NCI-H460 (cell line): ENCODE data around the gene TRIM17. TPM values are rescaled to one million over a fixed set of nuclear protein-coding genes. Genes with fewer than 3 reads are reported as not detected.

Experiments
- DNase-seq: peaks from one replicate; pipeline ENCODE4 v3.0.0-alpha.2; 2016; ENCODE audit warnings: low read depth; ENCODE audit errors: extremely low read depth
- total RNA-seq: library from RNA; depleted of rRNA; stranded (reverse); fragments of >200 nt; shearing (Covaris generic); gene quantifications from 2 replicates; pipeline ENCODE4 v1.2.3, GENCODE V29; 2014

TRIM17 gene
- total RNA-seq, 1 experiment from 2014 or later = not detected

DNA sequence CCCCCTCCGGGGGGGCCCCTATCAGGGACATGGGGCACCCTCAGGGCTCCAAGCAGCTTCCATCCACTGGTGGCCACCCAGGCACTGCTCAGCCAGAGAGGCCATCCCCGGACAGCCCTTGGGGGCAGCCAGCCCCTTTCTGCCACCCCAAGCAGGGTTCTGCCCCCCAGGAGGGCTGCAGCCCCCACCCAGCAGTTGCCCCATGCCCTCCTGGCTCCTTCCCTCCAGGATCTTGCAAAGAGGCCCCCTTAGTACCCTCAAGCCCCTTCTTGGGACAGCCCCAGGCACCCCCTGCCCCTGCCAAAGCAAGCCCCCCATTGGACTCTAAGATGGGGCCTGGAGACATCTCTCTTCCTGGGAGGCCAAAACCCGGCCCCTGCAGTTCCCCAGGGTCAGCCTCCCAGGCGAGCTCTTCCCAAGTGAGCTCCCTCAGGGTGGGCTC is 44.9 kb downstream of the TRIM17 start:
- no peak for DNase-seq

DNA sequence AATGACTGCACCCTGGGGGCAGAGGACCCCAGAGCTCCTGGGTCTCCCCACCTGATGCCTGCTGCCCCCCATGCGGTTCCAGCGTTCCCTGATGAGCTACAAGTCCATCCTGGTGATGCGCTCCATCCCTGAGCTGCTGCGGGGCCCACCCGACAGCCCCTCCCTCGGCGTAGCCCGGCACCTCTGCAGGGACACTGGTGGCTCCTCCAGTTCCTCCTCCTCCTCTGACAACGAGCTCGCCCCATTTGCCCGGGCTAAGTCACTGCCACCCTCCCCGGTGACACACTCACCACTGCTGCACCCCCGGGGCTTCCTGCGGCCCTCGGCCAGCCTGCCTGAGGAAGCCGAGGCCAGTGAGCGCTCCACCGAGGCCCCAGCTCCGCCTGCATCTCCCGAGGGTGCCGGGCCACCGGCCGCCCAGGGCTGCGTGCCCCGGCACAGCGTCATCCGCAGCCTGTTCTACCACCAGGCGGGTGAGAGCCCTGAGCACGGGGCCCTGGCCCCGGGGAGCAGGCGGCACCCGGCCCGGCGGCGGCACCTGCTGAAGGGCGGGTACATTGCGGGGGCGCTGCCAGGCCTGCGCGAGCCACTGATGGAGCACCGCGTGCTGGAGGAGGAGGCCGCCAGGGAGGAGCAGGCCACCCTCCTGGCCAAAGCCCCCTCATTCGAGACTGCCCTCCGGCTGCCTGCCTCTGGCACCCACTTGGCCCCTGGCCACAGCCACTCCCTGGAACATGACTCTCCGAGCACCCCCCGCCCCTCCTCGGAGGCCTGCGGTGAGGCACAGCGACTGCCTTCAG is 45.5 kb downstream of the TRIM17 start:
- no peak for DNase-seq

DNA sequence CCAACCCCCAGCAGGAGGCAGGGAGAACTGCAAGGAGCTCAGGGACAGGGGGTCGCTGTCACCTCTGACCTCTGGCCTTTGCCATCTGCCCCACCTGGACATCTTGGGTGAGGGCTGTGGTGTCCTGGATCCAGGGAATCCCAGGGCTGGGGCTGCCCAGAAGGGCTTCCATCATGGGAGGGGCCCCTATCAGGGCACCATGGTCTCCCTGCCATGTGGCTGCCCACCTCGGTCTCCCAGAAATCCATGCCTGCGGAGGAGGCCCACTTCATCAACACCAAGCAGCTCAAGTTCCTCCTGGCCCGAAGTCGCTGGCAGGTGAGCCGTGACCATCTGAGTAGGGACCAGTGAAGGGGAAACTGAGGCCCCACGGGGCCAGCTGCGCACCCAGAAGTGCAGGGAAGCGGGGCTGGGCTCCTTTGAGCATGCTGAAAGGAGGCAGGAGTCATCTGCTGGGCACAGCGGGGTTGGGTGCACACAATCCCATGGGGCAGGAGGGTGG is 46.2 kb downstream of the TRIM17 start:
- no peak for DNase-seq

DNA sequence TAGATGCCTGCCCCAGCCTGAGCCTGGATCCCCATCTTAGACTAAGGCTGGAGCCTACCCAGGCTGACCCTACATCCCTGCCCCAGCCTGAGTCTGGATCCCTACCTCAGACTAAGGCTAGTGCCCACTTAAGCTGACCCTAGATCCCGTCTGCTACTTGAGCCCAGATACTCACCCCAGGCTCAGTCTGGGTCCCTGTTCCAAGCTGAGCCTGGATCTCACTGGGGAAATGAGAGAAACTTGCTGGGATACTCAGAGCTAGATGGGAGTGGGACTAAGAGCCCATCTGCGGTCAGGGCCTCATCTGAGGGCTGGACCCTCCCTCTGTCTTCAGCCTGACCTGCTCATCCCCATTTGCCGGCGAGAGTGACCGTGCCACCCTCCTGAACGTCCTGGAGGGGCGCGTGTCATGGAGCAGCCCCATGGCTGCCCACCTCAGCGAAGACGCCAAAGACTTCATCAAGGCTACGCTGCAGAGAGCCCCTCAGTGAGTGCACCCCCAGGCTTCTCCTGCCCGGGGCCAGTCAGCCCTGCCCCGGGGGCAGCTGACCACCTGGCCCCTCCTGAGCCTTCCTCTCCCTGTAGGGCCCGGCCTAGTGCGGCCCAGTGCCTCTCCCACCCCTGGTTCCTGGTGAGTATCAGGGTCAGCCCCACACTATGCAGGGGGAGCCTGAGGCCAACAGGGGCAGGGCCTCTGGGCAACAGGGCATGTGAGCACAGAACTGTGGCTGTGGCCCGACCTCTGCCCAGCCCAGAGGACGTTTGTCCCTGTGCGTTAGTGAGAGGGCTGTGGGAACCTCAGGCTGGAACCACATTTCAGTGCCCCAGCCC is 46.8 kb downstream of the TRIM17 start:
- no peak for DNase-seq

DNA sequence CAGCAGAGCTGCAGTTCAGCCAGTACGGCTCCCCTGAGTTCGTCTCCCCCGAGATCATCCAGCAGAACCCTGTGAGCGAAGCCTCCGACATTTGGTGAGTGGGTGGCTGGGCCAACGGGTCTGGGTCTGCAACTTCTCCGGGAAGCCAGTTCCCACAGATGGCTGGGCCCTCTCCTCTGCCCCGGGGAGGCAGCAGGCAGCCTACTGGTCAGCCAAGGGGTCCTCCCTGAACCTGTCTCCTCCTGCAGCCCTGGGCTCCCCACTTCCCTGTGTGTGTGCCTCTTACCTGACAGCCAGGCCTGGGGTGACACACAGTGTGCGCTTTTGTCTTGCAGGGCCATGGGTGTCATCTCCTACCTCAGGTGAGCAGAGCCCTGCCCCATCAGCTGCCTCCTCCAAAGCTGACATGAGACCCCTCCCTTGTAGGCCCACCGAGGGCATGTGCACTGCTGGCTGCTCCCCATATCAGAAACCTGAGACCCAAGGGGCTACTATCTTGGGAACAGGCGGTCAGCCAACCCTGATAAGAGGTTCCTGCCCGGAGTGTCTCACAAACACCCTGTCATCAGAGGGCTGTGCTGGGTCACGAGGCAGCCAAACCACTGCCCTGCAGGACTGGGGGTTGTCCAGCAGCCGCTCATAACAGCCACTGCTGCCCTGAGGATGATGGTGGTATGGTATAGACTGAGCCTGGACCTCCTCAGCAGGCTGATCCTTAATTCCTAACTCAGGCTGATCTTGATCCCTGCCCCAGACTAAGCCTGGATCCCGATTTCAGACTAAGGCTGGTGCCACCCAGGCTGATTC is 47.7 kb downstream of the TRIM17 start:
- no peak for DNase-seq

DNA sequence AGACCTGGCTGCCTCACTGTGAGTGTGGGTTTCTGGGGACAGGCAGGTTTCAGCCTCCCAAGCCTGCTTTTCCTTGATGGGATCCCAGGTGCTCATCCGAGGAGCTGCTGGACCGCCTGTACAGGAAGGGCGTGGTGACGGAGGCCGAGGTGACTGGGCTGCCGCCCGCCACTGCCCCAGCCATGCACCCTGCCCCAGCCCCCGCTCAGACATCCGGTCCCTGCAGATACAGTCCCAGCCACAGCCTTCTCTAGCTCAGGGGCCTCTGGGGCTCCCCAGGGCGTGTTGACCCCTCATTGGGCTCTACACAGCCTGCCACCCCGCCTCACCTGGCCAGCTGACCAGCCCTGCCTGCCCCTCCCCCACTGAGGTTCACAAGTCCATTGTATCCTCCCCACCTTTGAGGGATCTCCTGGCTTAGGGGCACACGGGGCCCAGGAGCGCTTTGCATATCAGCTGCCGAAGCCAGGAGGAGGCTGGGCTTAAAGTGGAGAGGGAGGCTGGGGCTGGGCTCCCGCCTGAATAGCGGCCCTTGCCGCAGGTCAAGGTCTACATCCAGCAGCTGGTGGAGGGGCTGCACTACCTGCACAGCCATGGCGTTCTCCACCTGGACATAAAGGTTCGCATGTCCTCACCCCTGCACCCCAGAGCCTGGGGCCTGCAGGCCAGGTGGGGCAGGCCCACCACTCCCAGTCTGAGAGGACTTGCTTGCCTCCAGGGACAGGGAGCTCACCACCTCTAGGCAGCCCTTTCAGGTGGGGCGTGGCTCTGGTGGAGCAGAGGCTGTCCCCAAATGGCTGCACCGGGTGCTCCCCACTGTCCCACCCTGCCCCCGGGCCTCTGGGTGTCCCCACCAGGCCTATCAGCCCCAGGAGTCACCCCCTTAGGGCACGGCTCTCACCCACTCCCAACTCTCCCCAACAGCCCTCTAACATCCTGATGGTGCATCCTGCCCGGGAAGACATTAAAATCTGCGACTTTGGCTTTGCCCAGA is 48.6 kb downstream of the TRIM17 start:
- no peak for DNase-seq

DNA sequence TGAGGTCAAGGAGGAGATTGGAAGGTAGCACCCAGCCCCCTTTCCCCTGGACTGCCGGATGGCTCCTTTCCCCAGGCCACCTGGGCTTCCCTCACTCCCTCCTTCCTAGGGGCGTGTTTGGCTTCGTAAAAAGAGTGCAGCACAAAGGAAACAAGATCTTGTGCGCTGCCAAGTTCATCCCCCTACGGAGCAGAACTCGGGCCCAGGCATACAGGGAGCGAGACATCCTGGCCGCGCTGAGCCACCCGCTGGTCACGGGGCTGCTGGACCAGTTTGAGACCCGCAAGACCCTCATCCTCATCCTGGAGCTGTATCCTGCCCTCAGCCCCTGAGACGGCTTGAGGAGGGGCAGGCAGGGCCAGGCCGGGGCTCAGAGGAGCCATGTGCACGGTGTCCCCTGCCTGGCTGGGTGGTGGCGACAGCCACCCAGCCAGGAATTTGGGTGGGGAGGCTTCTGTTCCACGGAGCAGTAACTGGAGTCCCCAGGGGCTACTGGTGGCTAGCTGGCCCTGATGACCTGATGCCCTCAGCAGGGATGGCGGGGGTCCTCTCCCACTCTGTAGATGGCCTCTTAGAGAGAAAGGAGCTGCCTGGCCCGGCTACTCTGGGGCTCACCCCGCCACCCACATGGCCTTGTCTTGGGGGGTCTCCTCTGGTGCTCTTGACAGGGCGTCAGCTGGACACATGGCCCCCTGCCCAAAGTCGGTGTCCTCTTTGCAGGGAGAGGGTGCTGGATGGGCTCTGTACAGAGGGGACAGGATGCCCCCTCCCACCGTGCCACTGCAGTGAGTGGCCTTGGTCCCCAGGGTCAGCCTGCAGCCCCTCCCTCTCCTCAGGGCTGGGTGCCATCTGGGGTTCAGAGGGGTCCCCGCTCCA is 49.6 kb downstream of the TRIM17 start:
- no peak for DNase-seq

DNA sequence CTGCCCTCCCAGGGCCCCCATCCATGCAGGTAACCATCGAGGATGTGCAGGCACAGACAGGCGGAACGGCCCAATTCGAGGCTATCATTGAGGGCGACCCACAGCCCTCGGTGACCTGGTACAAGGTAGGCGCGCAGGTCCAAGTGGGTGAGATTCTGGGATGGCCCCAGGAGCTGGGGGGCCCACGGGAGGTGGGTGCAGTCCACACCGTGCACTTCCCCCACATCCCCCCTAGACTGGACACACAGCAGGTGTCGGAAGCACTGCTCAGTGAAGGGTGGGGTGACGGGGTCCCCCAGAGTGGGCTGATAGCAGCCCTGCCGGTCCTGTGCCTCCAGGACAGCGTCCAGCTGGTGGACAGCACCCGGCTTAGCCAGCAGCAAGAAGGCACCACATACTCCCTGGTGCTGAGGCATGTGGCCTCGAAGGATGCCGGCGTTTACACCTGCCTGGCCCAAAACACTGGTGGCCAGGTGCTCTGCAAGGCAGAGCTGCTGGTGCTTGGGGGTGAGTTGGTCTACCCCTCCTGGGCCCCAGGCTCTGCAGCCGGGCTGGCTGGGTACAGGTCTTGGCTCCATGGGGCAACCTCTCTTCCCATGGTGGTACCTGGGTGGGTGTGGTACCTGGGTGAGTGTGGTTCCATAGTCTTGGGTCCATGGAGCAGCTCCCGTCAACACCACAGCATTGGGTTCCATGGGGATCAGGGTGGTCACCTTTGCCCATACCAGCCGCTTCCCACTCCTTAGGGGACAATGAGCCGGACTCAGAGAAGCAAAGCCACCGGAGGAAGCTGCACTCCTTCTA is 50.4 kb downstream of the TRIM17 start:
- DNase-seq = no peak

DNA sequence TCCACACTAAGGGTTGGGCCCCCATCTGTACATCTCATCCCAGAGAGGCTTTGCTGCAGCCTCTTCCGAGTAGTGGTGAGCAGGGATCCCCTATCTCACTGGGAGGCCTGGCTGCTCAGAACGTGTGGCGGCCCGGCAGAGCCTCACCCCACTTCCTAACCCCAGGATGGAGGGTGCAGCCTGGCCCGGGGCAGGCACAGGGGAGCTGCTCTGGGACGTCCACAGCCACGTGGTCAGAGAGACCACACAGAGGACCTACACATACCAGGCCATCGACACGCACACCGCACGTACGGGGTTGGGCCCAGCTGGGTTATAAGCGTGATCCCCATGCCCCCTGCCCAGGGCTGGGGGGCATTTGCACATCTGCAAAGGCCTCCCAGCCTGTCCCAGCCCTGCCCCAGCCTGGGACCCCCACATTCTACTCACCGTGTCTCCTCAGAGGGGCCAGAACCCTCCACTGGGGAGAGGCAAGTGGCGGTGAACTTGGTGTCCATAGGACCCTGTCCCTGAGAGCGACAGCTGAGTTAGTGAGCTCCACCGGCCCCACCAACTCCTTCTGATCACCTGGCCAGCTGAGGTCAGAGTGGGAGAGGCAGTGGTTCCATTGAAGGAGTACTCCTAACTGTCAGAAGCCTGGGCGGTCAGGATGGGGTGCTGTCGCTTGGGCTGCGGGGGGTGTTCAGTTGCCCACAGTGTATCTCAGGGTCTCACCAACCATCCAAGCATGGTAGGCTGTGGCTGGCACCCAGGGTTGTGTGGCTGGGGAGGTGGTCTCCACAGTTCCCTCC is 51.2 kb downstream of the TRIM17 start:
- DNase-seq = no peak

DNA sequence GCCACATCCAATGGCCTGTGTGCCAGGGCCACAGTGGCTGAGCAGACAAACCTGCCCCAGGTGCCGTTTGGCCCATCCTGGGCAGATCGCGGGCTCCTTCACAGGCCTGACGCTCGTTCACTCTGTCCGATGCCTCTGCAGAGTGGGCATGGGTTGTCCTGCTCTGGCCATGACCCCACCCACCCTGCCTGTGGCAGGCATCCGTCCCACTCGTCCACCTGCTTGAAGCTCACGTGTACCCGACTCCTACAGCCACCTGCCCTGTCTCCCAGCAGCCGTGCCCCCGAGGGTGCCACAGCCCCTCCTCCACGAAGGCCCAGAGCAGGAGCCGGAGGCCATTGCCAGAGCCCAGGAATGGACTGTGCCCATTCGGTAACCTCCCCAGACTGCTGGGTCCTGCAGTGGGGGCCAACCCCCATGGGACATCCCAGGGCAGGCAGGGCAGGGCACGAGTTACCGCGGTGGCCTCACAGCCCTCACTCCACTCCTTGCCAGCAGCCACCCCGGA is 51.9 kb downstream of the TRIM17 start:
- no peak for DNase-seq

DNA sequence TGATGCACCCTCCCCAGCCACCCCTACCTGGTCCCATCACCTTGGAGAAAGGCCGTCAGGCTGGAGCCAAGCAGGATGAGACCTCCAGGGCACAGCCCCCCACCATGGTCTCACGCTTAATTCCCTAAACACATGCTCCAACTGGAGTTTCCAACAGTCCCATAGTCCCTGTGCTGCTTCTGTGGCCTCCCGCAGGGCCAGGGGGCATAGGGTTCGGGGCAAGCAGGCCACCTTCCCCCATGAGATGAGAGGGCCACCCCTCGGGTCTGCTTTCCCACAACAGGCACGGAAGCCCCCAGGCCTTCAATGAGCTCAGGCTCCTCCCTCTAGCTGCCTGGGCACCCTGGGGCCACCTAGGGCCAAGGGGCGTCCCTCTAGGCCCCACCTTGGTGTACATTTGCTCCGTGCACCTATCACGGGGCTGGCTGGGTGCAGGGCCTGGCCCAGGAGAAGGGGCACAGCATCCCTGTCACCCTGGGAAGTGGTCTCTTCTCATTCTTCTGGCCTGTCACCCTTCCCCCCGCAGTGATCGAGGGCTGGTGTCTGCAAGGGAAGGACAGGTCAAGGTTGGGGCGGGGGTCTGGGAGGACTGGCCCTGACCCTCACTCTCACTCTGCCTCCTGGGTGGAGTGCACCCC is 52.5 kb downstream of the TRIM17 start:
- no peak for DNase-seq

DNA sequence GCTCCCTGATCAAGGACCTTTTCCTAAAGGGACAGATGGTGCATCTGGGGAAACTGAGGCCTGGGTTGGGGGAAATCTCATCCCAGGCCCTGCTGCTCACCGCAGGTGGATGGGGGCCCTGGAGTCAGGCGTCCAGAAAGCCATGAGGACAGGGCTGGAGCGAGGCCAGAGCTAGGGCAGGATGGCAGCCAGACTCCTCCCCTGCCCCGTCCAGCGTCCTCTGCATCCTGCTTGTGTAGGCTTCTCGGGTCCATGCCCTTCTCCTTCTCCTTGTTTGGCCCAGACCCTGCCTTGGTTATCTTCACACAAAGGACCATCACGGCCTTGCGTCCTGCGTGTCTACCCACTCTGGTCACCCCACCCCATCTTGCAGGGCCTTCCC is 53.0 kb downstream of the TRIM17 start:
- no peak for DNase-seq

DNA sequence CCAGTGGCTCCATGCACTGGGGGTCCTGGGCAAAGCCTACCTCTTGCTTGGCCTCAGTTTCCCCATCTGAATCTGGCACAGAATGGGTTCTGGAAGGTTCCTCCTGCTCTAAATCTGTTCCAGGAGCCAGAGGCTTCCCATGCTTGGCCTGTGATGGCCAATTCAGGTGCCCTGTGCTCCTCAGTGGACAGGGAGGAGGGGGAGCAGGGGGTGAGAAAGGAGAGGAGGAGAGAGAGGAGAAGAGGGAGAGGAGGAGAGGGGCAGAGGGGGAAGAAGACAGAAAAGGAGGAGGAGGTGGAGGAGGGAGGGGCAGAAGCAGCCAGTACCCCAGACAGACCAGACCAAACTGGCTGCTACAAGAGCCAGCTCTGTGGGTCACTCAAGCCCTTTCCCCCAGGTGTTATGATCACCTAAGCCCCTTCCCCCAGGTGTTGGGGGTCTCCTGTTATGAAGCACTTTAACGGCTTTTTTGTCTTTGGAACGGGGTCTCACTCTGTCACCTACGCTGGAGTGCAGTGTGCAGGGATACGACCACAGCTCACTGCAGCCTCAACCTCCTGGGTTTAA is 53.7 kb downstream of the TRIM17 start:
- DNase-seq = no peak

DNA sequence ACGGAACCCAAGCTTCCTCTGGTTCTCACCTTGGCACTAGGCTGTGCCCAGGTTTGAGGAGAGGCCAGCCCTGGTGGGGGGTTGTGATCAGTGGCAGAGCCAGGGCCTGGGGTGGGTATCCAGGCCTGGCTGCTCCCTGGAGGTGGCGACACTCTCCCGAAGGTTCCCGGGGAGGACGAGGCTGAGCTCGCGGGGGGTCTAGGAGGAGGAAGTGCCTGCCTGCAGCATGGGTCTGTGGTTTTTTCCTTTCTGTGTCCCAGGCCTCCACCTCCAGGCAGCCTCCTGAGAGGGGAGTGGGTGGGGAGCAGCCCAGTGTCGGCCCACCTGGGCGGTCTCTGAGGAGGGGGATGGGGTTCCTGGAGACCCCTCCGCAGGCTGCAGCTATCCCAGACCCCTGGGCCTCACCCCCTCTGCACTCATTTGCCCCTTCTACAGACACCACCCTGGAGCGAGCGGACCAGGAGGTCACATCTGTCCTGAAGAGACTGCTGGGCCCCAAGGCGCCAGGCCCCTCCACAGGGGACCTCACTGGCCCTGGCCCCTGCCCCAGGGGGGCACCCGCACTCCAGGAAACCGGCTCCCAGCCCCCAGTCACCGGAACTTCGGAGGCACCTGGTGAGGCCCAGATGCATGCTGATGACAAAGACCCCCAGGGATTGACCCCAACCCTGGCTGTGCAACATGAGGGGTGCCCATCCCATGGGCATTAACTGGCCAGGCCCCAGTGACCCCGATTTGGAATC is 54.3 kb downstream of the TRIM17 start:
- no peak for DNase-seq
